Epithelial cell of esophagus (primary cell): ENCODE results near the gene ARMC12.

Experiments
- DNase-seq: peaks from one replicate; pipeline ENCODE4 v3.0.0; 2010; ENCODE audit warnings: low read depth
- H3K4me3 ChIP-seq: 2 replicates; pipeline ENCODE4 v1.5.1; 2011; ENCODE audit warnings: mild to moderate bottlenecking, low read length, control low read depth
- CTCF ChIP-seq: IDR thresholded peaks from 2 replicates; pipeline ENCODE4 v1.5.1; 2011; ENCODE audit warnings: low read depth, mild to moderate bottlenecking, low read length, control low read depth, inconsistent platforms; ENCODE audit not compliant: insufficient read depth; ENCODE audit errors: missing control alignments

Gene ARMC12

GRCh38 chr6:35747877-35748276 is 11.0 kb downstream of the ARMC12 start:
- DNase-seq: no peak
- H3K4me3 ChIP-seq: no peak overlapping the region
- TF ChIP-seq CTCF: no peak

- TF ChIP-seq CTCF: no peak
- no peak for DNase-seq
- no peak overlapping the region for H3K4me3 ChIP-seq
These were observed 13.7 kb downstream of the ARMC12 start for GRCh38 chr6:35750557-35750956.

DNA sequence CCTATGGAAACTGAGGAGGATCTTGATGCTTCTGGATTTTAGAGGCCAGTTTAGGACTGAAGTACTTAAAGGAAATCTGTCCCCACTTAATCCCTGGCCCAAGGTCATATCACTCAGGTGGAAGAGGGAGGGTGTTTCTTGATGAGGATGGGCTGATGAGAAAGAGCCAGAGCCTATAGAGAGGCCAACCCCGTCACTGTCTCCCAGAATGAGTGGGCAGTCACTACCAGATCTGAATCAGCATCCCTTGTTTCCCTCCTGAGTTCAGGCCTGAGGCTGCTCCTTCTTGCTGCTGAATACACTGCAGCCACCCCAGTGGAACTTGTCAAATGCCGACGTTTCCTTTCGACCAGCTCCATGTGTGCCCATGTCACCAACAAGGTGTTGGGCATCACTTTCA is 14.8 kb downstream of the ARMC12 start:
- DNase-seq: no peak
- H3K4me3 ChIP-seq: no peak overlapping the region
- no peak for TF ChIP-seq CTCF

- TF ChIP-seq CTCF: no peak
- H3K4me3 ChIP-seq: no peak overlapping the region
- no peak for DNase-seq
These were observed 15.5 kb downstream of the ARMC12 start for GRCh38 chr6:35752330-35752729.

DNA sequence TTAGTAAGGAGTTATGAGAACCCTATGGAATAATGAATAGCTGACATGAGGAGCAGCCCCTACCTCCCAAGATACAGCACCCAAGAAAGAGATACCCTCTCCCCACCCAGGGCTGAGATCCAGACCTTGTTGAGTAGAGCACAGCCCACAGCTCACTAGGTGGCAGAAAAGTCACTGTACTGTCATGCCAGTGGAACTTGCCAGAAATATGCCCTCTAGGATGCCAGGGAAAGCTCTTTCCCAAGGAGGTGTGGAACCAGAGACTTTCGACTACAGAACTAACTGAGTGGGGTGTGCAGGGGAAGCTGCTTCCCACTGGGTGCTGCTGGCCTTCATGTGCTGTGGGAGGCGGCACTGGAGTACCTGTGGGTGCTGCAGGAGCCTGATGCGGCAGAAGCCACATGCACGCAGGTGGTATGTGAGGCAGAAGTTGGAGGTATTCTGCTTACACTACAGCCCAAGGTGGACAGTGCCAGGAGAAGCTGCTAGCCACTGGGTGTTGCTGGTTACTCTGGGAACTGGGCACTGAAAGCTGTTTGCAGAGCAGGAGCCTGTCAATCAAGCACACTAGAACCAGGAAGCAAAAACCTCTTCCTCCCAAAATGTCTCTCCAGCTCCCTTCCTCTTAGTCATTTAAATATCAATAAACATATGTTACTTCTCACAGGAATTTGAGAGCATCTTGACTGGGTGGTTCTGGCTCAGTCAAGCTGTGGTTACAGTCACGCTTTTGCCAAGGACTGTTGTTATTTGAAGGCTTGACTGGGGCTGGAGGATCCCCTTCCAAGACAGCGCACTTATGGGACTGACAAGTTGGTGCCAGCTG is 17.8 kb downstream of the ARMC12 start:
- TF ChIP-seq CTCF: peak; percentile 1
- no peak overlapping the region for H3K4me3 ChIP-seq
- peak; percentile 30 for DNase-seq

- no peak for TF ChIP-seq CTCF
- no peak for DNase-seq
- H3K4me3 ChIP-seq: no peak overlapping the region
These were observed 18.6 kb downstream of the ARMC12 start for GRCh38 chr6:35755278-35755924.
